ENCODE results near the gene MTG2. TPM values are rescaled to one million over a fixed set of nuclear protein-coding genes. Genes with fewer than 3 reads are reported as not detected.

MTG2 gene
- total and polyA plus RNA-seq, 2 of the 13 experiments (the other 11 are each of a cell fraction or from before 2014, with no cell fraction given) = 20.4 to 37.8 TPM

GRCh38 chr20:62212299-62212698 is 29.5 kb downstream of the MTG2 start:
- POLR2A ChIA-PET = no interaction called here
- intact Hi-C loops (cut with micrococcal nuclease; ENCODE audit: unreplicated experiment) = no loop called here
- TF ChIP-seq STAT6 (CRISPR knock-in tag; IDR thresholded peaks at IDR 0.05; ENCODE audit: borderline replicate concordance) = no peak
- no peak for TF ChIP-seq ZNF484 (CRISPR knock-in tag; IDR thresholded peaks at IDR 0.05; ENCODE audit: borderline replicate concordance, low read depth)
- TF ChIP-seq NR1H2 (CRISPR knock-in tag; IDR thresholded peaks at IDR 0.05; ENCODE audit: borderline replicate concordance, low read depth) = no peak
- TF ChIP-seq MAZ (IDR thresholded peaks at IDR 0.05; ENCODE audit: borderline replicate concordance, low read depth, low read length) = no peak
- no peak for TF ChIP-seq MAZ (CRISPR knock-in tag; IDR thresholded peaks at IDR 0.05; ENCODE audit: low read depth)
- TF ChIP-seq ZMAT3 (CRISPR knock-in tag; conservative IDR thresholded peaks at IDR 0.05) = no peak
- no peak for TF ChIP-seq SIN3A (IDR thresholded peaks at IDR 0.05; ENCODE audit: borderline replicate concordance, low read depth, low read length)
- no peak for TF ChIP-seq FOXP4 (CRISPR knock-in tag; IDR thresholded peaks at IDR 0.05)
- TF ChIP-seq PREB (CRISPR knock-in tag; IDR thresholded peaks at IDR 0.05) = no peak
- no peak for TF ChIP-seq CREBL2 (CRISPR knock-in tag; IDR thresholded peaks at IDR 0.05; ENCODE audit: borderline replicate concordance)

More at GRCh38 chr20:62212299-62212698, 29.5 kb downstream of the MTG2 start:
- no peak overlapping the region for H2AFZ ChIP-seq (ENCODE audit: low read length)
- H3K4me1 ChIP-seq (ENCODE audit: insufficient read depth, low read length) = peaks cover 24% of the 10 kb centered on the region
- no peak for FAIRE-seq
- no peak for DNase-seq (ENCODE audit: low spot score)
- no peak overlapping the region for H3K27ac ChIP-seq (ENCODE audit: extremely low read length, insufficient read depth, low read length)
- no TSS peak for BruUV-seq (replicated peaks)
- H3K4me3 ChIP-seq (replicated peaks in 1 of 3; ENCODE audit: insufficient read depth in 1 of 3, low read depth in 2 of 3, low read length in 3 of 3) = no peak overlapping the region
- CTCF ChIA-PET (ENCODE audit: low intra/inter-chr PET ratio, low total read pairs) = no interaction called here
- ATAC-seq = no peak
- H3K9me3 ChIP-seq (ENCODE audit: low read length) = no peaks in the 10 kb centered on the region
- 20% methylated on average over 10 of the region's 10 CpGs for WGBS (ENCODE audit: low lambda C conversion rate)
- H3K27me3 ChIP-seq (ENCODE audit: control insufficient read depth in 1 of 2, insufficient read depth in 2 of 2, low read length in 2 of 2) = peaks cover 48 to 69% of the 10 kb centered on the region in 2 experiments
- no peak overlapping the region for H3K4me2 ChIP-seq (ENCODE audit: low read depth, low read length)
- no peak overlapping the region for H3K9ac ChIP-seq (ENCODE audit: insufficient read depth, low read depth, low read length)
- H4K20me1 ChIP-seq (ENCODE audit: insufficient read depth, low read length) = no peaks in the 10 kb centered on the region; the same call in 1 of the 2 replicates
- in situ Hi-C loops (cut with HindIII; ENCODE audit: extremely low pct_ligation_motif_present, low pct_unique_long_range_greater_than_20kb) = no loop called here
- no peaks in the 10 kb centered on the region for H3K79me2 ChIP-seq (ENCODE audit: insufficient read depth, low read length)
- H3K36me3 ChIP-seq (replicated peaks in 1 of 2; ENCODE audit: control insufficient read depth in 1 of 2, insufficient read depth in 2 of 2, low read length in 2 of 2) = no peaks in the 10 kb centered on the region

Measured in HepG2 (cell line).